ENCODE data around the gene YPEL3.

GRCh38 chr16:30115238-30115637 lies 19.2 kb upstream of the YPEL3 start:
- TF ChIP-seq SIN3A (IDR thresholded peaks at IDR 0.05; ENCODE audit: borderline replicate concordance, insufficient read depth, low read length) (no peak), POLR2AphosphoS5 (IDR thresholded peaks at IDR 0.05; ENCODE audit: low read depth, low read length) (no peak)

Data from PFSK-1 (cell line).